T-cell (primary cell): Measurements from ENCODE around the gene NT5C1B. TPM values are rescaled to one million over a fixed set of nuclear protein-coding genes. Genes with fewer than 3 reads are reported as not detected.

Experiments used
- ATAC-seq, 4 experiments: fragments of 200-7000 bp in 3 of 4; fragments of 150-1000 bp in 1 of 4; cut with Tn5 transposase; replicated peaks in 1 of 4; 1 replicate in 3 of 4; 2 replicates in 1 of 4; pipeline ENCODE4 v1.10.0; 2021; ENCODE audit warnings: moderate library complexity in 3 of 4, mild to moderate bottlenecking in 2 of 4, moderate number of reproducible peaks in 1 of 4
- CTCF ChIA-PET, 2 donors: fragments of 300-600 bp; sonication (Branson Sonifier 250); formaldehyde crosslinking; loops; one replicate each; lab custom pipeline; 2022; ENCODE audit warnings: antibody characterized with exemption in 2 of 2; lab: Charles Lee
- POLR2A ChIA-PET, 2 donors: fragments of 300-600 bp; sonication (Branson Sonifier 250); formaldehyde crosslinking; loops; one replicate each; lab custom pipeline; 2022; ENCODE audit warnings: antibody characterized with exemption in 2 of 2; lab: Charles Lee
- DNase-seq, 35 experiments: peaks; one replicate each; pipeline versions ENCODE4 v3.0.0 to v3.0.0-alpha.2; 2013 to 2023
- H3K27ac ChIP-seq: one replicate; pipeline ENCODE4 v1.5.1; 2013; ENCODE audit warnings: low read length
- H3K27me3 ChIP-seq, 2 experiments: replicated peaks in 1 of 2; 1 replicate in 1 of 2; 2 replicates in 1 of 2; pipeline versions ENCODE4 v1.6.1 to v1.7.0; 2013; ENCODE audit warnings: low read length in 1 of 2, mixed read lengths in 1 of 2; ENCODE audit not compliant: control insufficient read depth in 2 of 2, insufficient read depth in 2 of 2; ENCODE audit errors: extremely low read depth in 1 of 2
- H3K36me3 ChIP-seq, 2 donors: 1 replicate in 1 of 2; 2 replicates in 1 of 2; pipeline versions ENCODE4 v1.6.1 to v1.7.0; 2013; ENCODE audit warnings: low read length in 1 of 2; ENCODE audit not compliant: control insufficient read depth in 2 of 2, insufficient read depth in 1 of 2; ENCODE audit errors: extremely low read depth in 1 of 2
- H3K4me1 ChIP-seq, 2 experiments: 1 replicate in 1 of 2; 2 replicates in 1 of 2; pipeline versions ENCODE4 v1.6.1 to v1.7.0; 2013; ENCODE audit warnings: low read length in 2 of 2, mixed read lengths in 1 of 2; ENCODE audit not compliant: insufficient read depth in 2 of 2, control insufficient read depth in 1 of 2; ENCODE audit errors: extremely low read depth in 1 of 2
- H3K4me3 ChIP-seq, 2 donors: 1 replicate in 1 of 2; 2 replicates in 1 of 2; pipeline versions ENCODE4 v1.5.1 to v1.7.0; 2013; ENCODE audit warnings: mild to moderate bottlenecking in 2 of 2, low read length in 1 of 2, moderate library complexity in 1 of 2; ENCODE audit not compliant: control insufficient read depth in 1 of 2; ENCODE audit errors: extremely low read depth in 1 of 2
- H3K9me3 ChIP-seq: 2 replicates; pipeline ENCODE4 v1.7.0; 2013
- H3K27ac Mint-ChIP-seq, 2 donors: one replicate each; pipeline ENCODE4 v1.8.0; 2020 to 2021; ENCODE audit warnings: mild to moderate bottlenecking in 2 of 2, mixed read lengths in 2 of 2
- H3K27me3 Mint-ChIP-seq, 2 donors: one replicate each; pipeline ENCODE4 v1.8.0; 2021 to 2022; ENCODE audit warnings: mixed read lengths in 2 of 2
- H3K36me3 Mint-ChIP-seq: one replicate; pipeline ENCODE4 v1.8.0; 2021; ENCODE audit warnings: mixed read lengths
- H3K4me1 Mint-ChIP-seq, 3 donors: one replicate each; pipeline ENCODE4 v1.8.0; 2020 to 2022; ENCODE audit warnings: mixed read lengths in 3 of 3, mild to moderate bottlenecking in 1 of 3
- H3K4me3 Mint-ChIP-seq, 3 donors: one replicate each; pipeline ENCODE4 v1.8.0; 2020 to 2022; ENCODE audit warnings: mild to moderate bottlenecking in 3 of 3, mixed read lengths in 3 of 3, moderate library complexity in 3 of 3
- H3K9me3 Mint-ChIP-seq, 3 donors: one replicate each; pipeline ENCODE4 v1.8.0; 2020 to 2022; ENCODE audit warnings: mixed read lengths in 3 of 3
- WGBS: methylation state at CpG from one replicate; pipeline ENCODE4 v1.1.5; 2013; ENCODE audit warnings: missing lambda C conversion rate; ENCODE audit not compliant: insufficient coverage; 5-methylcytosine and 5-hydroxymethylcytosine counted together
- total RNA-seq, 35 experiments: library from RNA in 6 of 35; stranded (reverse) in 6 of 35; fragments of 120-200 nt in 1 of 35; gene quantifications; one replicate each; pipeline versions ENCODE4 v1.2.1 to v1.2.4 and lab custom pipeline; 2013 to 2026

The NT5C1B gene
- total RNA-seq, 5 donors from 2014 or later (not counting 1 experiment from before 2014, with no cell fraction given): not detected

DNA sequence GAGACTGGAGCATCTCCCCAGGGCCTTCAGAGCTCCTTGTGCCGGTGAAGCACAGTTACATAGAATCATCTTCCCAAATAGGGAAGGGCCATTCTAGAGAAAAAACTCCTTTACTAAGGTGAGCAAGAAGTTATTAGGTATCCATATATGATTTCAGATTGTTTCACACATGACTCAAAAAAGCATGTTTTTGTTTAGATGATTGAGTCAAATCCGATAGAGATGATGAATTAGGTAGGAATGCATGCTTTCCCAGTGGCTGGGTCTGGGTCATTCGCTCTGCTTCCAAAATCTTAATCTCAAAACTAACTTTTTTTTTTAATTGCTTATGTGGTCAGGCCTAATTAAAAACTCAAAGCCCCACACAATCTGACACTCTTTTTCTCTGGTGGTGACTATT, 3.8 kb downstream of the NT5C1B start:
- peaks cover 0 to 4% of the 10 kb centered on the region in 2 donors for H3K36me3 ChIP-seq
- no CpG with 5 or more reads among the region's 3 CpGs for WGBS
- H3K4me3 ChIP-seq: no peak overlapping the region
- peaks cover 9 to 21% (median 10%) of the 10 kb centered on the region in 3 donors for H3K9me3 Mint-ChIP-seq
- H3K27ac ChIP-seq: no peak overlapping the region
- no peak overlapping the region for H3K4me3 Mint-ChIP-seq
- no peaks in the 10 kb centered on the region for H3K9me3 ChIP-seq
- ATAC-seq (no peak), DNase-seq (no peak)
- H3K27me3 ChIP-seq: no peaks in the 10 kb centered on the region
- ChIA-PET CTCF (no interaction called here), POLR2A (no interaction called here)
- H3K36me3 Mint-ChIP-seq: peaks cover 46% of the 10 kb centered on the region
- no peak overlapping the region for H3K27ac Mint-ChIP-seq
- H3K4me1 Mint-ChIP-seq: peaks cover 0 to 6% (median 0%) of the 10 kb centered on the region in 3 donors
- H3K4me1 ChIP-seq: no peaks in the 10 kb centered on the region
- no peaks in the 10 kb centered on the region for H3K27me3 Mint-ChIP-seq

DNA sequence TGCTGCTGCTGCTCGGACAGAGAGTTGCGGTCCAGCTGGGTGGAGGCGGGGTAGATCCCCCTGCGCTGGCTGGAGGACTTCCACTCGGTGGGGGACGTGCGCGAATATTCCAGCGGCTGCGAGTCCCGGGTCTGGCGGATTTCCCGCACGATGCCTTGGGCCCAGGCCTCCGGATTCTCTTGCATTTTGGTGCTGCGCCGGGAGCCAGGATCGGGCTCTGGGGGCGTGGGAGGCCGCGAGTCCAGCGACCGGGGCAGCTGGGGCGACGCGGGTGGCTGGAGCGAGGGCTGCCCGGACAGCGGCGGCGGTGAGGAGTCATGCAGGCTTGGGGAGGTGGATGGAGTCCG, 4.8 kb downstream of the NT5C1B start:
- Mint-ChIP-seq H3K27ac (no peak overlapping the region), H3K4me3 (no peak overlapping the region), H3K9me3 (peaks cover 9 to 22% (median 10%) of the 10 kb centered on the region in 3 donors), H3K4me1 (peaks cover 0 to 6% (median 0%) of the 10 kb centered on the region in 3 donors), H3K27me3 (no peaks in the 10 kb centered on the region), H3K36me3 (peaks cover 43% of the 10 kb centered on the region)
- CTCF ChIA-PET: no interaction called here
- WGBS: 87% methylated on average over 32 of the region's 32 CpGs
- no peak overlapping the region for H3K4me3 ChIP-seq
- H3K36me3 ChIP-seq: peaks cover 0 to 4% of the 10 kb centered on the region in 2 donors
- ATAC-seq (no peak), DNase-seq (no peak)
- no peak overlapping the region for H3K27ac ChIP-seq
- no peaks in the 10 kb centered on the region for H3K9me3 ChIP-seq
- POLR2A ChIA-PET: no interaction called here
- H3K27me3 ChIP-seq: no peaks in the 10 kb centered on the region
- no peaks in the 10 kb centered on the region for H3K4me1 ChIP-seq

DNA sequence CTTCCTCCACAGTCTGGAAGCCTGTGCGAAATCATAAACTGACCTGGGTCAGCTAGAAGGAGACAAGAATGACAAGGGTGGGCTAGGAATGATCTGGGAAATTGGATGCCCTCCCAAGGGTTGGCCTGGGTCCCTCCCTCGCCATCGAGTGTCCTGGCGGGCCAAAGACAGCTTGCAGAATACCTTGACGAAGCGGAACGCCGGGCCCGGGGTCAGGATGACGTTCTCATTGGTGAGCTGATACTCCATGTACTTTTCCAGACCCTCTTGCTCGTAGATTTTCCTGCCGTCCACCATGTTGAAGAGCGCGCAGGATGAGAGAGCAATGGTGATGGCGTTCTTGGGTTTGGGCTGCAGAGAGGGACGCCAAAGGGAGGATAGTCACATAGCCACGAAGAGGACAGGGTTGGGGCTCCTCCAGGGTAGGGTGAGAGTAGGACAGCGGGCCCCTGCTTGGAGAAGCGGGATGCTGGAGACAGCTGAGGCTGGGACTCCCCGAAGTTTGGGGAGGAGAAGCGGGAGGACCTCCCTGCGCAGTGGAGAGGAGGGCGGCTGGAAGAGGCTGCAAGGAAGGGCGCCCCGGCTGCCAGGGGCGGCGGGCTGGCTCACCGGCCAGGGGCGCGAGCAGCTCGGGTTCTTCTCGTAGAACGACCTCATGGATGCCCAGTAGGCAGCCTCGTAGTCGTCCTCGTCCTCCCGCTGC, 5.3 kb downstream of the NT5C1B start:
- peaks cover 0 to under 1% (median 0%) of the 10 kb centered on the region in 3 donors for H3K4me1 Mint-ChIP-seq
- H3K27me3 Mint-ChIP-seq: no peaks in the 10 kb centered on the region
- no peak overlapping the region for H3K27ac Mint-ChIP-seq
- peaks cover 43% of the 10 kb centered on the region for H3K36me3 Mint-ChIP-seq
- DNase-seq (no peak), ATAC-seq (no peak)
- H3K27ac ChIP-seq: no peak overlapping the region
- H3K9me3 ChIP-seq: no peaks in the 10 kb centered on the region
- POLR2A ChIA-PET: no interaction called here
- no peak overlapping the region for H3K4me3 ChIP-seq
- peaks cover 0 to 4% of the 10 kb centered on the region in 2 donors for H3K36me3 ChIP-seq
- CTCF ChIA-PET: no interaction called here
- no peaks in the 10 kb centered on the region for H3K27me3 ChIP-seq
- no peaks in the 10 kb centered on the region for H3K4me1 ChIP-seq
- no peak overlapping the region for H3K4me3 Mint-ChIP-seq
- H3K9me3 Mint-ChIP-seq: peaks cover 13 to 27% (median 13%) of the 10 kb centered on the region in 3 donors
- 93% methylated on average over 36 of the region's 37 CpGs for WGBS

DNA sequence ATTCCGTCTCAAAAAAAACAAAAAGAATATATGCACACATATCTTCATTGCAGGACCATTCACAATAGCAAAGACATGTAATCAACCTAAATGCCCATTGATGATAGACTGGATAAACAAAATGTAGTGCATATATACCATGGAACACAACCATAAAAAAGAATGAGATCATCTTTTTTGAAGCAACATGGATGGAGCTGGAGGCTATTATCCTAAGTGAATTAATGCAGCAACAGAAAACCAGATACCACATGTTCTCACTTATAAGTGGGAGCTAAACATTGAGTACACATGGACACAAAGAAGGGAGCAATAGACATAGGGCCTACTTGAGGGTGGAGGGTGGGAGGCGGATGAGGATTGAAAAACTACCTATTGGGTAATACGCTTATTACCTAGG, 8.8 kb downstream of the NT5C1B start:
- Histone ChIP-seq H3K27me3 (no peaks in the 10 kb centered on the region), H3K4me1 (no peaks in the 10 kb centered on the region), H3K36me3 (peaks cover 0 to 4% of the 10 kb centered on the region in 2 donors), H3K27ac (no peak overlapping the region), H3K9me3 (no peaks in the 10 kb centered on the region), H3K4me3 (no peak overlapping the region)
- DNase-seq (no peak), ATAC-seq (no peak)
- WGBS: no CpG with 5 or more reads among the region's 3 CpGs
- Mint-ChIP-seq H3K9me3 (peaks cover 19 to 39% (median 23%) of the 10 kb centered on the region in 3 donors), H3K4me3 (no peak overlapping the region), H3K36me3 (peaks cover 48% of the 10 kb centered on the region), H3K27ac (no peak overlapping the region), H3K4me1 (no peaks in the 10 kb centered on the region), H3K27me3 (no peaks in the 10 kb centered on the region)
- POLR2A ChIA-PET: no interaction called here
- CTCF ChIA-PET: no interaction called here

DNA sequence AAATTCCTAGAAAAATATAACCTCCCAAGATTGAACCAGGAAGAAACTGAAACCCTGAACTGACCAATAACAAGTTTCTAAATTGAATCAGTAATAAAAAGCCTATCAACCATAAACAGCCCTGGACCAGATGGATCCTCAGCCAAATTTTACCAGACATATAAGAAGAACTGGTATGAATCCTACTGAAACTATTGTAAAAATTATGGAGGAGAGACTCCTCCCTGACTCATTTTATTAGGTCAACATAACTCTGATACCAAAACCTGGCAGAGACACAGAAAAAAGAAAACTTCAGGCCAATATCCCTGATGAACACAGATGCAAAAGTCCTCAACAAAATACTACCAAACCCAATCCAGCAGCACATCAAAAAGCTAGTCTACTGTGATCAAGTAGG, 11.3 kb downstream of the NT5C1B start:
- POLR2A ChIA-PET: no interaction called here
- H3K9me3 Mint-ChIP-seq: peaks cover 14 to 28% (median 15%) of the 10 kb centered on the region in 3 donors
- Histone ChIP-seq H3K4me3 (no peak overlapping the region), H3K27me3 (no peaks in the 10 kb centered on the region), H3K4me1 (no peaks in the 10 kb centered on the region), H3K9me3 (no peaks in the 10 kb centered on the region), H3K27ac (no peak overlapping the region), H3K36me3 (no peaks in the 10 kb centered on the region)
- peaks cover 46% of the 10 kb centered on the region for H3K36me3 Mint-ChIP-seq
- H3K27ac Mint-ChIP-seq: no peak overlapping the region
- ATAC-seq (no peak), DNase-seq (no peak)
- H3K27me3 Mint-ChIP-seq: no peaks in the 10 kb centered on the region
- no peaks in the 10 kb centered on the region for H3K4me1 Mint-ChIP-seq
- H3K4me3 Mint-ChIP-seq: no peak overlapping the region
- CTCF ChIA-PET: interaction anchor here in 1 of 2 donors (0.7 kb wide), 1 partner anchor 41 kb away, joined by 4 read pairs; no protein-coding TSS in a partner anchor

DNA sequence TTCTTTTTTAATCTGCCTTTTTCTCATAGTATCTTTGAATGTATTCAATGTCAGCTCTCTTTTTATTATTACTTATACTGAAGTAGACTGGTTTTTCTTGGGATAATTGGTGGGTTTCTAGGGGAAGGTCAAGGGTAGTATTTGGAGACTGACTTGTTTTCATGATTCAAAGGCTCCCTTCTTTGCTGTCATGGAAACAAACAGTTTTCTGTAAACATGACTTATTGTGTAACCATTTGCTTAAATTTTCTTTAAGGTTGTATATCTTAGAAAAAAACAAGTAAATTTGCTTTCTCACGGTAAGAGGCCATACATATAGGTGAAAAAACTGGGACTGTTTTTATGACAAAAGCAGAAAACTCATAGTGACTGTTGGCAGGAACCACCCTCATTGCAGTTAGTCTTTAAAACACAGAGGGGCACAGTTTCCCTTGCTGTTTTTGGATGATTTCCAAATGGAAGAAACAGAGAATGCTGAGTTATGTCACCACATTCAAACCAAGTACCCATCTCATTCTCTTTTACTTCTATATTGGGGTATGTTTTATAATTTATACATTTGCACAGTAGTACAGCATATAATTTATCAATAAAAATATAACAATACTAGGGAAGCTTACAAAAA, 23.1 kb downstream of the NT5C1B start:
- WGBS: 83% methylated on average over 1 of the region's 1 CpG
- Mint-ChIP-seq H3K36me3 (peaks cover 64% of the 10 kb centered on the region), H3K27ac (no peak overlapping the region), H3K27me3 (no peaks in the 10 kb centered on the region), H3K4me1 (peaks cover 9 to 14% (median 9%) of the 10 kb centered on the region in 3 donors), H3K4me3 (no peak overlapping the region), H3K9me3 (peaks cover 3 to 10% (median 4%) of the 10 kb centered on the region in 3 donors)
- Histone ChIP-seq H3K4me3 (no peak overlapping the region), H3K9me3 (peaks cover 5% of the 10 kb centered on the region), H3K27me3 (no peaks in the 10 kb centered on the region), H3K27ac (no peak overlapping the region), H3K4me1 (peaks cover 1 to 3% of the 10 kb centered on the region in 2 experiments), H3K36me3 (peaks cover 0 to 7% of the 10 kb centered on the region in 2 donors)
- no peak for ATAC-seq
- DNase-seq: no peak
- ChIA-PET CTCF (interaction anchor here in 1 of 2 donors (1.1 kb wide), 1 partner anchor 1334 kb away, joined by 3 read pairs; no protein-coding TSS in a partner anchor), POLR2A (no interaction called here)
